HEK293 (cell line): ENCODE results near the gene TSC22D3.

Experiments
- ATF2 ChIP-seq: fragments of 450-650 bp; formaldehyde crosslinking; IDR thresholded peaks from 2 replicates; pipeline ENCODE4 v1.5.1; 2016; ENCODE audit warnings: missing biosample characterization, missing genetic modification characterization, low read depth
- CTCF ChIP-seq: fragments of 450-650 bp; formaldehyde crosslinking; IDR thresholded peaks from 2 replicates; pipeline ENCODE4 v1.5.1; 2016; ENCODE audit warnings: missing biosample characterization, missing genetic modification characterization
- FEZF1 ChIP-seq: fragments of 450-650 bp; formaldehyde crosslinking; IDR thresholded peaks from 2 replicates; pipeline ENCODE4 v1.5.1; 2016; ENCODE audit warnings: missing biosample characterization, missing genetic modification characterization
- KLF16 ChIP-seq: fragments of 450-650 bp; formaldehyde crosslinking; IDR thresholded peaks from 2 replicates; pipeline ENCODE4 v1.5.1; 2017; ENCODE audit warnings: missing biosample characterization, missing genetic modification characterization
- MYNN ChIP-seq: fragments of 450-650 bp; formaldehyde crosslinking; IDR thresholded peaks from 2 replicates; pipeline ENCODE4 v1.5.1; 2016; ENCODE audit warnings: missing biosample characterization, missing genetic modification characterization, borderline replicate concordance
- ZNF138 ChIP-seq: fragments of 450-650 bp; formaldehyde crosslinking; IDR thresholded peaks from 2 replicates; pipeline ENCODE4 v1.5.1; 2016; ENCODE audit warnings: missing biosample characterization, missing genetic modification characterization, borderline replicate concordance
- ZNF175 ChIP-seq: fragments of 450-650 bp; formaldehyde crosslinking; IDR thresholded peaks from 2 replicates; pipeline ENCODE4 v1.5.1; 2016; ENCODE audit warnings: missing biosample characterization, missing genetic modification characterization
- ZNF202 ChIP-seq: fragments of 450-650 bp; formaldehyde crosslinking; IDR thresholded peaks from 2 replicates; pipeline ENCODE4 v1.5.1; 2016; ENCODE audit warnings: missing biosample characterization, missing genetic modification characterization, borderline replicate concordance
- ZNF23 ChIP-seq: fragments of 450-650 bp; formaldehyde crosslinking; IDR thresholded peaks from 2 replicates; pipeline ENCODE4 v1.5.1; 2016; ENCODE audit warnings: missing biosample characterization, missing genetic modification characterization, borderline replicate concordance
- ZNF398 ChIP-seq: fragments of 450-650 bp; formaldehyde crosslinking; IDR thresholded peaks from 2 replicates; pipeline ENCODE4 v1.5.1; 2017; ENCODE audit warnings: missing biosample characterization, missing genetic modification characterization
- ZNF629 ChIP-seq: fragments of 450-650 bp; formaldehyde crosslinking; IDR thresholded peaks from 2 replicates; pipeline ENCODE4 v1.5.1; 2017; ENCODE audit warnings: missing biosample characterization, missing genetic modification characterization
- ZXDB ChIP-seq: fragments of 450-650 bp; formaldehyde crosslinking; IDR thresholded peaks from 2 replicates; pipeline ENCODE4 v1.5.1; 2016; ENCODE audit warnings: missing biosample characterization, missing genetic modification characterization

GRCh38 chrX:107758231-107758766 lies 17.3 kb downstream of the TSC22D3 start:
- TF ChIP-seq MYNN (tag by site-specific recombination) (no peak), CTCF (tag by site-specific recombination) (no peak), ZXDB (no peak), ZNF138 (no peak), KLF16 (tag by site-specific recombination) (no peak), FEZF1 (tag by site-specific recombination) (no peak), ZNF23 (no peak), ZNF202 (tag by site-specific recombination) (no peak), ZNF175 (tag by site-specific recombination) (no peak), ZNF629 (no peak), ATF2 (tag by site-specific recombination) (no peak), ZNF398 (tag by site-specific recombination) (no peak)
